GM18867 (cell line): ENCODE data around the gene HIPK3.
"Not testable (repeated sequence)": the region's sequence is repeated elsewhere in the genome, so short reads cannot be mapped to it uniquely, and the experiment has no call there.

Source experiments
- ATAC-seq: cut with Tn5 transposase; IDR thresholded peaks from one replicate; pipeline ENCODE4 v1.9.1; 2021; ENCODE audit warnings: mild to moderate bottlenecking, moderate library complexity; ENCODE audit not compliant: unreplicated experiment

HIPK3 gene

DNA sequence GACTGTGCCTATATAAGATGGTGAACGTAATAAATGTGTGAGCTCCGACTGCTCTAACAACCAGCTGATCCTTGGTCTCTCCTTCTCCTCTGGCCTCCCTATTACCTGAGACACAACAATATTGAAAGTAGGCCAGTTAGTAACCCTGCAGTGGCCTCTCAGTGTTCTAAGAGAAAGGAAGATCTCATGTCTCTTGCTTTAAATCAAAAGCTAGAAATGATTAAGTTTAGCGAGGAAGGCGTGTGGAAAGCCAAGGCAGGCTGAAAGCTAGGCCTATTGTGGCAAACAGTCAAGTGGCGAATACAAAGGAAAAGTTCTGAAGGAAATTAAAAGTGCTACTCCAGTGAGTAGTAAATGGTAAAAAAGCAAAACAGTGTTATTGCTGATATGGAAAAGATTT lies 39.5 kb downstream of the HIPK3 start:
- no peak for ATAC-seq

- ATAC-seq = no peak
These were observed 46.4 kb downstream of the HIPK3 start for GRCh38 chr11:33303541-33303940.

DNA sequence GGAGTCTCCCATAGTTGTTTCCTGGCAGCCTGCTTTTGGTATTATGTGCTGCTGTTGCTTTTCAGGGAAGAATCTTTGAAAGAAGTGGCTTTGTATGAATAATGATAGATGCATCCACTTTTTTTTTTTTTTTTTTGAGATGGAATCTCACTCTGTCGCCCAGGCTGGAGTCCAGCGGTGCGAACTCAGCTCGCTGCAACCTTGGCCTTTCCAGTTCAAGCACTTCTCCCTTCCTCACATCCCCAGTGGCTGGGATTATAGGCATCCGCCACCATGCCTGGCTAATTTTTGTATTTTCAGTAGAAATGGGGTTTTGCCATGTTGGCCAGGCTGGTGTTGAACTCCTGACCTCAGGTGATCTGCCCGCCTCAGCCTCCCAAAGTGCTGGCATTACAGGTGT lies 49.6 kb downstream of the HIPK3 start:
- not testable (repeated sequence) for ATAC-seq

- ATAC-seq = no peak
These were observed 50.8 kb downstream of the HIPK3 start for GRCh38 chr11:33307984-33308383.

DNA sequence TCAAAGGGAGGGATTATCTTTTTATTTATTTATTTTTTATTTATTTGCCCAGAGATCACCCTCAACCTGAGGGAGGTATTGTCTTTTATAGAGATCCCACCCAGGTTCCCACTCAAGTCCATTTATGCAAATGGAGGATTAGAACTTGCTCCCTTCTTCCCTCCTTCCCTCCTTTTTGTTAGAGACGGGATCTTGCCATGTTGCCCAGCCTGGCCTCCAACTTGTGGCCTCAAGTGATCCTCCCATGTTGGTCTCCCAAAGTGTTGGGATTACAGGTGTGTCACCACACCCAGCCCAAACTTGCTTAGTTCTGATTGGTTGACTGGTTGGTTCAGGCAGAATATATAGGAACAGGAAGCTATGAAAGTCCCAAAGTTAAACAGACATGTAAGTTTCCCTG lies 51.9 kb downstream of the HIPK3 start:
- ATAC-seq = no peak

DNA sequence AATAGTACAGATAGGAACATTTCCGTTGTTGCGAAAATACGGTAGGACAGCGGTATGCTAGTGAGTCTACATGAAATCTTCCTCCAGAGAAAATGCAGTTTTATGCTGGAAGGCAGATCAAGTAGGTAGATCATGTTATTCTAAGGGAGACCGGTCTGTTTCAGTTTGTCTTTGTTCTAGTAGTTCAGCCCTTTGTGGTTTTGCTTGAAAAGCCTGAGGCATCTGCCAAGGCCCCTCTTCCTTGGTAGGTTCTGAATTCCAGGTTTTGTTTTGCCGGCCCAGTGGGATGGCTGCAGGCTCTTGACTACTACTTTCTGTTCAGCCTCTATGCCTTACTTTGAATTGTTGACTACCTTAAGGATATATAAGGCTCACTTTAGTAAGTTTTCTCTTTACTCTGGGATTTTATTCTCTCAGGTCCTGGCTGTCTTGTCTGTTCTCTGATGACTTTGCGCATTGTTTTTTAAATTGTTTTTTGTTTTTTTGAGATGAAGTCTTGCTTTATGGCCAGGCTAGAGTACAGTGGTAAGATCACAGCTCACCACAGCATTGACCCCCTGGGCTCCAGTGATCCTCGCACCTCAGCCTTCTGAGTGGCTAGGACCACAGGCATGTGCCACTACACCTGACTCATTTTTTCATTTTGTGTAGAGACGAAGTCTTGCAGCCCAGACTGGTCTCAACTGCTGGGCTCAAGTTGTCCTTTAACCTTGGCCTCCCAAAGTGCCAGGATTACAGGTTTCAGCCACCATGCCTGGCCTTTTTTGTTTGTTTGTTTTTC lies 53.7 kb downstream of the HIPK3 start:
- ATAC-seq = no peak

DNA sequence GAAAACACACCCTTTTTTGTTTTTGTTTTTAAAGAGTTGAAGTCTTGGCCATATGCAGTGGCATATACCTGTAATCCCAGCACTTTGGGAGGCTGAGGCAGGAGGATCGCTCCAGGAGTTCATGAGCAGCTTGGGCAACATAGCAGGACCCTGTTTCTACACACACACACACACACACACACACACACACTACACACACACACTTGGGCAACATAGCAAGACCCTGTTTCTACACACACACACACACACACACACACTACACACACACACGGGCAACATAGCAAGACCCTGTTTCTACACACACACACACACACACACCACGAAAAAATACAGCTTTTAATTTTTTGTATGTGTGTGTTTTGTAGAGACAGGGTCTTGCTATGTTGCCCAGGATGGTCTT lies 54.5 kb downstream of the HIPK3 start:
- ATAC-seq = no peak

- no peak for ATAC-seq
These were observed 58.6 kb downstream of the HIPK3 start for GRCh38 chr11:33315822-33316221.

- ATAC-seq = no peak
These were observed 60.5 kb downstream of the HIPK3 start for GRCh38 chr11:33317662-33318061.

GRCh38 chr11:33320016-33320813 lies 63.0 kb downstream of the HIPK3 start:
- no peak for ATAC-seq

- no peak for ATAC-seq
These were observed 63.7 kb downstream of the HIPK3 start for GRCh38 chr11:33320814-33321330.

DNA sequence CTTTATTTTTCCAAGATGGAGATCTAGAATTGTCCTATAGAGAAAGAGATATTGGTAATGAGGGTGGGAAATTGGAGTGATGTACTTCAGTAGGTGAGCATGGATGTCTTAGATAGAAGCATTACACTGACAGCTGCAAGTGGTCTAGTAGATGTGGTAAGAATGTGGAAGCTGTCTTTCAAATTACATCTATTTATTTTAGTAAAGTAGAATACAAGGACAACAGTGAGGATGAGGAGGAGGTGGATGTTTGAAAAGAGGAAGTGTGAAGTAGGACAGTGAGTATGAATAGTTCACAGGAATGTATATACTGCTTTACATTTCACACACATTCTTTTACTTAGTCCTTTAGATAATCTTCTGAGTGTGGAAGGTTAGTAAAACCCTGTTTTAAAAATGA lies 64.2 kb downstream of the HIPK3 start:
- ATAC-seq = no peak

- no peak for ATAC-seq
These were observed 66.2 kb downstream of the HIPK3 start for GRCh38 chr11:33323421-33323820.

GRCh38 chr11:33324302-33324985 lies 67.3 kb downstream of the HIPK3 start:
- no peak for ATAC-seq

GRCh38 chr11:33325451-33325850 lies 68.3 kb downstream of the HIPK3 start:
- no peak for ATAC-seq

DNA sequence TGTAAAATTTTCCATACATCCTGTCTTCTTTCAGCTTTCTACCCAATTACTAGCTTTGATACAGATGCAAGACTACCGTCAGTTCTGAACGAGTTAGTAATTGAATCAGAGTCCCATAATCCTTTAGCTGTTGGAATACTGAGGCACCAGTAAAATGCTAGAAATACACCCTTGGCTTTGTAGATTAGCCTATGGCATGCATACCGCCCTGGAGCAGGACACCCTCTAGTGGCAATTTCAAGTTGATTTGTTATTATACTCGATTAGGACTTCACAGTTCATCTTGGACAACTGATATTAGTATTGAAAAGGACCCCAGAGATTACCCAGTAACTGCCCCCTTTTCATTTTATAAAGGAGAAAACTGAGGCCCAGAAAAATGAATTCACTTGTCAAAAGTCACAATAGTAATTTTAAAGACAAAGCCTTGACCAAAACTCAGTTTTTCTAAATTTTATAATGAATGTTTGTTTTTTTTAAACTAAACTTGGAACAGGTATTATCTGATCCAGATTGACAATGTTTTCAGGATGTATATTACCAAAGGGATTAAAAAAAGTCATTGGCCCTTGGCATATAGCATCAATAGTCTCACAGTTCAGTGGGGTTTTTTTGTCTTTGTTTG lies 72.6 kb downstream of the HIPK3 start:
- ATAC-seq = peak; percentile 83

- ATAC-seq = no peak
These were observed 76.6 kb downstream of the HIPK3 start for GRCh38 chr11:33333816-33334215.

DNA sequence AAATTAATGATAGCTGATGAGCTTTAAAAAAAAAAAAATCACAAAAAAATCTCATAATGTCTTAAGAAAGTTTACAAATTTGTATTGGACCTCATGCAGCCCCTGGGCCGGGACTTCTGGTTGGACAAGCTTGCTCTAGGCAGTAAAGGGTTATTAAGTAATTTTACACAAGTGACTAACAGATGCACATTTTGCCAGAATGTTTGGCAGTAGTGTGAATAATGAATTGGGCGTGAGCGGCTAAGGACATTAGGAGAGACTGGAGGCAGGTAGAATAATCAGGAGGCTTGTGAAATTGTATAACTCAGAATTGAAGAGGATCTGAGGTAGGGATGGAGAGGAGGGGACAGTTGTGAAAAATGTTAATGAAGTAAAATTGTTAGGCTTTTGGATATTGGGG lies 77.4 kb downstream of the HIPK3 start:
- no peak for ATAC-seq

DNA sequence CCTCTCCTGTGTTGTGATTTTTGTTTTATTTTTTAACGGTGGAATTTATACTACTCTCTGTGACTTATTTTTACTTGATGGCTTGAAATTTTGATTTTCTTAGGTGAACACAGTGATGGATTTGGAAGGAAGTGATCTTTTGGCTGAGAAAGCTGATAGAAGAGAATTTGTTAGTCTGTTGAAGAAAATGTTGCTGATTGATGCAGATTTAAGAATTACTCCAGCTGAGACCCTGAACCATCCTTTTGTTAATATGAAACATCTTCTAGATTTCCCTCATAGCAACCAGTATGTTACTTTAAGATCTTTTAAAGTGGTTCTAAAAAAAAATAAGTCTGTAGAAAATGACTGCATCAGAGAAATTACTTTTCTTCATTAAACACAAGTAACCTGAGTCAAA lies 82.1 kb downstream of the HIPK3 start:
- no peak for ATAC-seq

DNA sequence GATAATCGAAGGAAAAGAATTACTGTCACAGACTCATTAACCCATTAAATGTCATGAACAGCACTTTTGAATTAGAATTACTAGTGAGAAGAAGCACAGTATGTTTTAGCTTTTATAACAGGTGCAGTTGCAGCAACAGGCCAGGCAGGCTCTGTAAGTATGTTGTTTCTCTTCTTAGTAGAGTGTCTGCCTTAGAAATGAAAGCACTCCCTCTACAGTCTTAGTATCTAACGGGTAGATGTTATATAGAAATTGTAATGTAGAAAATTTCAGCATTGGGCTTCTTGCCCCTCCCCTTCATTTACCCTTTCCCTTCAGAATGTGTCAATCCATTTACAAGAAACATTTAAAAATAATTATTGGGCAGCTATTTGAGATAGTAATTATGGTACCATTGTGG lies 87.4 kb downstream of the HIPK3 start:
- no peak for ATAC-seq

- peak; percentile 68 for ATAC-seq
These were observed 90.4 kb downstream of the HIPK3 start for GRCh38 chr11:33347490-33348125.
